Mesendoderm (in vitro differentiated cells): ENCODE measurements around the gene NACA.

Experiments
- DNase-seq: peaks from one replicate; pipeline ENCODE4 v3.0.0; 2013
- H2AK5ac ChIP-seq: 2 replicates; pipeline ENCODE4 v1.6.1; 2013; ENCODE audit warnings: low read length, inconsistent platforms
- H2BK120ac ChIP-seq: 2 replicates; pipeline ENCODE4 v1.6.1; 2013; ENCODE audit warnings: low read depth, mild to moderate bottlenecking, low read length, moderate library complexity, mixed read lengths
- H2BK15ac ChIP-seq: replicated peaks from 2 replicates; pipeline ENCODE4 v1.6.1; 2013; ENCODE audit warnings: low read depth, mild to moderate bottlenecking, moderate library complexity
- H2BK5ac ChIP-seq: 2 replicates; pipeline ENCODE4 v1.6.1; 2013; ENCODE audit warnings: low read length, inconsistent platforms
- H3K18ac ChIP-seq: 2 replicates; pipeline ENCODE4 v1.6.1; 2013; ENCODE audit warnings: mild to moderate bottlenecking, low read length, mixed read lengths
- H3K23ac ChIP-seq: one replicate; pipeline ENCODE4 v1.6.1; 2013; ENCODE audit warnings: low read length
- H3K27ac ChIP-seq: 2 replicates; pipeline ENCODE4 v1.5.1; 2013; ENCODE audit warnings: low read depth, mild to moderate bottlenecking, inconsistent platforms, low read length, moderate library complexity
- H3K27me3 ChIP-seq: 2 replicates; pipeline ENCODE4 v1.6.1; 2013; ENCODE audit warnings: low read length, control low read depth, mild to moderate bottlenecking, inconsistent platforms; ENCODE audit not compliant: insufficient read depth, poor library complexity
- H3K36me3 ChIP-seq: 2 replicates; pipeline ENCODE4 v1.6.1; 2013; ENCODE audit warnings: low read length, inconsistent platforms; ENCODE audit not compliant: control insufficient read depth, insufficient read depth
- H3K4ac ChIP-seq: one replicate; pipeline ENCODE4 v1.6.1; 2013; ENCODE audit warnings: low read depth, mild to moderate bottlenecking, low read length, moderate library complexity
- H3K4me1 ChIP-seq: 2 replicates; pipeline ENCODE4 v1.6.1; 2013; ENCODE audit warnings: low read depth, low read length, inconsistent platforms; ENCODE audit not compliant: control insufficient read depth
- H3K4me2 ChIP-seq: 2 replicates; pipeline ENCODE4 v1.6.1; 2013; ENCODE audit warnings: low read length
- H3K4me3 ChIP-seq: 2 replicates; pipeline ENCODE4 v1.5.1; 2013; ENCODE audit warnings: mild to moderate bottlenecking, low read length
- H3K56ac ChIP-seq: one replicate; pipeline ENCODE4 v1.6.1; 2013; ENCODE audit warnings: low read length
- H3K79me1 ChIP-seq: 2 replicates; pipeline ENCODE4 v1.6.1; 2013; ENCODE audit warnings: low read length, inconsistent platforms
- H3K79me2 ChIP-seq: 2 replicates; pipeline ENCODE4 v1.6.1; 2013; ENCODE audit warnings: mild to moderate bottlenecking, low read length; ENCODE audit not compliant: control insufficient read depth, insufficient read depth
- H3K9ac ChIP-seq: 2 replicates; pipeline ENCODE4 v1.6.1; 2013; ENCODE audit warnings: low read length, inconsistent platforms
- H4K5ac ChIP-seq: one replicate; pipeline ENCODE4 v1.6.1; 2013; ENCODE audit warnings: low read length
- H4K8ac ChIP-seq: one replicate; pipeline ENCODE4 v1.6.1; 2013; ENCODE audit warnings: low read depth, mild to moderate bottlenecking, control low read depth, low read length, moderate library complexity
- WGBS: extraction: QIAGEN DNeasy Blood & Tissue Kit; methylation state at CpG from one replicate; pipeline ENCODE4 v1.1.7; 2013; ENCODE audit warnings: low lambda C conversion rate, missing lambda C conversion rate; ENCODE audit not compliant: insufficient coverage; ENCODE audit errors: extremely low coverage; 5-methylcytosine and 5-hydroxymethylcytosine counted together

Gene NACA

DNA sequence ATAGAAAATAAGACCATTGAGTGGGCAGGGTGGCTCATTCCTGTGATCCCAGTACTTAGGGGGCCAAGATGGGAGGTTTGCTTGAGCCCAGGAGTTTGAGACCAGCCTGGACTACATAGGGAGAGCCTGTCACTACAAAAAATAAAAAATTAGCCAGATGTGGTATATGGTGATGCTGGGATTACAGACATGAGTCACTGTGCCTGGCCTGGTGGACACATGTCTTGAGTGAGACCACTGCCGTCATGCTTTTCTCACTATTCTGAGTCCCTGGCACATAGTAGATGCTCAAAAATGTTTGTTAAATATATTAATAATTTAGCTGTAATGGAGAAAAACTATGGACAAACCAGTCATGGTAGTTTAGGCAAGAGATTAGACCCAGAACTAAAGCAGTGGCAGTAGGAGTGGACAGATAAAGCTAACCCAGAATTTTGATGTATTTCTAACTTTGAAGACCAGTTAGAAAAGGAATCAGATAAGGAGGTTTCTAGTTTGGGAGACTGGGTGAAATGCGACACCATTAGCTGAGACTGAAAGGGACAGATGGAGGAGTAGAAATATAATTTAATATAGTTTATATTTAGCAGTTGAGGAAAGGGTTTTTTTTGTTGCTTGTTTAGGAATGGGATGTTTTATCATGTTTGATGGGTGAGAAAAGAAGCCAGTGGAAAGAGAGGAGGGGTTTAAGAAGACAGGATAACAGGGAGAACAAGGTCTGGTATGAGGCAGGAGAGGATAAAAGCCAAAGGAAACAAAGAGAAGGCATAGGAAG lies 29.6 kb downstream of the NACA start:
- WGBS: no CpG with 5 or more reads among the region's 2 CpGs
- no peak for DNase-seq
- H3K4me2 ChIP-seq: no peak overlapping the region

DNA sequence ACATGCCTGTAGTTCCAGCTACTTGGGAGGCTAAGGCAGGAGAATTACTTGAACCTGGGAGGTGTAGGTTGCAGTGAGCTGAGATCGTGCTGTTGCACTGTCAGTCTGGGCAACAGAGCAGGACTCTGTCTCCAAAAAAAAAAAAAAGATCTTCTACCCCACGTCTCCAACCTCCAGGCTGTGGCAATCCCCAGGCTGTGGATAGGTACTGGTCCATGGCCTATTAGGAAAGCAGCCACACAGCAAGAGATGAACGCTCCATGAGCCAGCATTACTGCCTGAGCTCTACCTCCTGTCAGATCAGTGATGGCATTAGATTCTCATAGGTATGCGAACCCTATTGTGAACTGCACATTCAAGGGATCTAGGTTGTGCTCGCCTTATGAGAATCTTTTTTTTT lies 30.9 kb downstream of the NACA start:
- WGBS: no CpG with 5 or more reads among the region's 5 CpGs
- no peak overlapping the region for H3K27ac ChIP-seq

More for the DNA sequence above, 29.6 kb downstream of the NACA start:
- Histone ChIP-seq H3K27ac (no peak overlapping the region), H3K4me1 (no peaks in the 10 kb centered on the region), H3K56ac (no peak overlapping the region), H2AK5ac (no peak overlapping the region), H4K8ac (no peak overlapping the region), H2BK120ac (no peak overlapping the region), H3K4me3 (no peak overlapping the region), H4K5ac (no peak overlapping the region), H3K9ac (no peak overlapping the region), H3K36me3 (no peaks in the 10 kb centered on the region), H3K27me3 (no peaks in the 10 kb centered on the region), H2BK15ac (no peak overlapping the region), H3K79me2 (no peaks in the 10 kb centered on the region), H2BK5ac (no peak overlapping the region), H3K23ac (no peak overlapping the region), H3K4ac (no peak overlapping the region), H3K18ac (no peak overlapping the region), H3K79me1 (no peaks in the 10 kb centered on the region)

DNA sequence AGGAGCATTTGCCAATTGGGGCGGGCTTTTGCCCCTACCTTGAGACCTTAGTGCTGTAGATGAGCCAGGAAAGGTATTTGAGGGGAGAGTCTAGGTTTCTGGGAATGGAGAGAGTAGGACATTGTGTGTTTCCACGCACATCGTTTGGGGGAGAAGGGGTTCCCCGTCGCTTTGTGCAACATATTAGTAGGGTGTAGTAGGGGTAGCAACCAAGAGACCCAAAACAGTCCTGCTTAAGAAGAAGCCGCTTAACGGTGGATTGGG lies 36.3 kb downstream of the NACA start:
- Histone ChIP-seq H3K9ac (peak overlapping the region; percentile 91), H2BK15ac (no peak overlapping the region), H3K56ac (peak overlapping the region; percentile 93), H3K27ac (peak overlapping the region; percentile 94), H3K23ac (no peak overlapping the region), H3K18ac (peak overlapping the region; percentile 96), H3K36me3 (no peaks in the 10 kb centered on the region), H3K27me3 (no peaks in the 10 kb centered on the region), H3K79me2 (peaks cover 41% of the 10 kb centered on the region), H2BK5ac (peak overlapping the region; percentile 14), H2BK120ac (peak overlapping the region; percentile 88), H3K79me1 (no peaks in the 10 kb centered on the region), H3K4me1 (no peaks in the 10 kb centered on the region), H3K4me3 (peak overlapping the region; percentile 50), H4K8ac (peak overlapping the region; percentile 77), H3K4ac (peak overlapping the region; percentile 91), H4K5ac (peak overlapping the region; percentile 82), H2AK5ac (peak overlapping the region; percentile 35), H3K4me2 (peak overlapping the region; percentile 70)
- no CpG with 5 or more reads among the region's 7 CpGs for WGBS
- no peak for DNase-seq

More for the DNA sequence above, 30.9 kb downstream of the NACA start:
- Histone ChIP-seq H3K27me3 (no peaks in the 10 kb centered on the region), H3K18ac (no peak overlapping the region), H3K23ac (no peak overlapping the region), H3K4me1 (no peaks in the 10 kb centered on the region), H2AK5ac (no peak overlapping the region), H3K36me3 (no peaks in the 10 kb centered on the region), H4K5ac (no peak overlapping the region), H3K9ac (no peak overlapping the region), H2BK5ac (no peak overlapping the region), H2BK120ac (no peak overlapping the region), H3K4me3 (no peak overlapping the region), H3K4ac (no peak overlapping the region), H2BK15ac (no peak overlapping the region), H3K56ac (no peak overlapping the region), H4K8ac (no peak overlapping the region), H3K4me2 (no peak overlapping the region), H3K79me1 (no peaks in the 10 kb centered on the region), H3K79me2 (no peaks in the 10 kb centered on the region)
- no peak for DNase-seq

DNA sequence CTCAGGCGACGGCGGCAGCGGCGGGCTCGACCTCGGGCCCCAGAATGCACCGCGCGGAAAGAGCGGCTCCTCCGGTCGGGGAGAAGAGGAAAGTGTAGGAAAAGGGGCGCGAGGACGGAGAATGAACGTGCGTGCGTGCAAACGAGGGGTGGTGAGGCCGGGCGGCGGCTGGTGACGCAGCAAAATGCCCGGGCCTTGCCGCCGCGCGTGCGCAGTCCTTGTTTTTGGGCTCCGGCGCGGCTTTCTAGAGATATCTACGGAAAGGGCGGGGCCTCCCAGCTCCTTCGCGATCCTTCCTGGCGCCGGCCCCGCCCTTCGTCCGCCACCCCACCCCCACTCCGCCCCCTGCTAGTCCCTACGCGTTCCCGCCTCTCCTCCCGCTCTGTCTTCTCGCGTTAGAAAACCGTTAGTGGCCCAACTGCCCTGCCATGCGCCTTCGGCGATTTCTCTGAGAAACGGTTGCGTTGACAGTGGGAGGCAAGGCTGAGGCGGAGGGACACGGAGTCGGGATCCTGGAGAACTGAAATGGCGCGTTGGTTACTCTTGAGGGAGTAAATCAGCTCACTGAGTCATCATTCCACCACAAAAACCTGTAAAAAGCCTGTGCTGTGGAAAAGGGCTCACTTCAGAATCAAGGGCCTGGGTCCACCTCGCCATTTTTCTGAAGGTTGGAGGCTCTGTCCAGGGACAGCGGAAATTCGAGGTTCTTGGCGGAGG lies 36.8 kb downstream of the NACA start, which contains the start of gene PTGES3:
TSS of gene PTGES3 (minus strand) at position 156 of the 717 bp plus-strand sequence. CDS start 285 bp downstream, outside the sequence.
- H3K18ac ChIP-seq: peak within 1 kb of the TSS; percentile 96
- peak within 1 kb of the TSS; percentile 95 for H3K4ac ChIP-seq
- peak within 1 kb of the TSS; percentile 70 for H3K4me2 ChIP-seq
- peak within 1 kb of the TSS; percentile 84 for H2AK5ac ChIP-seq
- peak within 1 kb of the TSS; percentile 92 for H3K9ac ChIP-seq
- H3K4me1 ChIP-seq: no peaks in the 10 kb centered on the region
- H2BK120ac ChIP-seq: peak within 1 kb of the TSS; percentile 88
- H3K23ac ChIP-seq: peak within 1 kb of the TSS; percentile 1
- no peaks in the 10 kb centered on the region for H3K79me1 ChIP-seq
- H3K56ac ChIP-seq: peak within 1 kb of the TSS; percentile 98
- WGBS: no CpG with 5 or more reads among the region's 64 CpGs
- peak within 1 kb of the TSS; percentile 84 for H3K4me3 ChIP-seq
- peak within 1 kb of the TSS; percentile 82 for H4K5ac ChIP-seq
- peak; percentile 99 for DNase-seq
- no peaks in the 10 kb centered on the region for H3K27me3 ChIP-seq
- H2BK15ac ChIP-seq: no peak within 1 kb of the TSS
- H3K27ac ChIP-seq: peak within 1 kb of the TSS; percentile 100
- peak within 1 kb of the TSS; percentile 79 for H2BK5ac ChIP-seq
- H3K36me3 ChIP-seq: no peaks in the 10 kb centered on the region
- peak within 1 kb of the TSS; percentile 77 for H4K8ac ChIP-seq
- peaks cover 44% of the 10 kb centered on the region for H3K79me2 ChIP-seq

DNA sequence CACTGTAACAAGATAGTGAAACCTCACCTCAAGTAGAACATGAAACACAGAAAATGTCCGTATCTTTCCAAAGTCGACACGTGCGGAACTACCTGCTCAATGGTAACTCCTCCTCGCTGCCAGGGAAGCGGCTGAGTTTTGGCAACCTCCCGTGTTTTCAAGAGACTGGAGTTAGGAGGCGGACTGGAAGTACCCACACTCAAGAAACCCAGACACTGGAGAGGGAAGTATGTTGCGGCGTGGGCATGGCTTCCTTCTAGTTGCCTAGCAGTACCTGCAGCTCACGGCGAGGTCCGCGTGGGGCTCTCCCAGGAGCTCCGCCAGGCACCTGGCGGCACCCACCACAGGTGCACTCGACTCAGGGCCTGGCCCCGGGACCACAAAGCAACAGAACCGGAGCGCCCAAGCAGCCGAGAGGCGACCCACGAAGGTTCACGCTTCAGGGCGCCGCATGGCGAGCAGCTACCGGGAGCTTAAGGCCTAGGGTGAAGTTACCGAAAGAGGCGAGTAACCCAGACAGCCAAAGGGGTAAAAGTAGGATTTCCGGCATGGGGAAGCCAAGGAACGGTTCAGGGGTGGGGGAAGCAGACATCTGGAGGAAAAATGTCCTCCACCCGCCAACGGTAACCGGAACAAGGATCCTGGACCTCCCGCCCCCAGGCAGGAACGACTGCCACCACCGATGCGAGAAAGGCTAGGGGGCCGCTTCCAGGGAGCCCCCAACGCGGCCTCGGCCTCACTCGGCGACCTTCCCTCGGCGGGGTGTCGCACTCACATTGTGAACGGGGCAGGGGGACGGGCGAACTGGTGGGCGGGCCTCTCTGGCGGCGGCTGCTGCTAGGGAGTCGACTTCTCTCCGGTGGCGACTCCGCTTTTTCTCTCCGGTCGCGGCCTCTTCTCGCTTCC lies 37.6 kb downstream of the NACA start:
- H3K4me3 ChIP-seq: peak overlapping the region; percentile 84
- no peaks in the 10 kb centered on the region for H3K79me1 ChIP-seq
- no peak overlapping the region for H4K5ac ChIP-seq
- peaks cover 52% of the 10 kb centered on the region for H3K79me2 ChIP-seq
- no CpG with 5 or more reads among the region's 62 CpGs for WGBS
- H3K4me2 ChIP-seq: peak overlapping the region; percentile 42
- no peaks in the 10 kb centered on the region for H3K27me3 ChIP-seq
- peak overlapping the region; percentile 79 for H2BK5ac ChIP-seq
- H3K4me1 ChIP-seq: no peaks in the 10 kb centered on the region
- DNase-seq: no peak
- no peak overlapping the region for H2BK120ac ChIP-seq
- peak overlapping the region; percentile 77 for H3K18ac ChIP-seq
- no peak overlapping the region for H2BK15ac ChIP-seq
- peak overlapping the region; percentile 98 for H3K56ac ChIP-seq
- peak overlapping the region; percentile 92 for H3K9ac ChIP-seq
- H3K4ac ChIP-seq: peak overlapping the region; percentile 95
- H4K8ac ChIP-seq: no peak overlapping the region
- H2AK5ac ChIP-seq: peak overlapping the region; percentile 84
- H3K23ac ChIP-seq: peak overlapping the region; percentile 1
- peak overlapping the region; percentile 100 for H3K27ac ChIP-seq
- H3K36me3 ChIP-seq: no peaks in the 10 kb centered on the region
